ENCODE results near the gene KRTAP10-12.

DNA sequence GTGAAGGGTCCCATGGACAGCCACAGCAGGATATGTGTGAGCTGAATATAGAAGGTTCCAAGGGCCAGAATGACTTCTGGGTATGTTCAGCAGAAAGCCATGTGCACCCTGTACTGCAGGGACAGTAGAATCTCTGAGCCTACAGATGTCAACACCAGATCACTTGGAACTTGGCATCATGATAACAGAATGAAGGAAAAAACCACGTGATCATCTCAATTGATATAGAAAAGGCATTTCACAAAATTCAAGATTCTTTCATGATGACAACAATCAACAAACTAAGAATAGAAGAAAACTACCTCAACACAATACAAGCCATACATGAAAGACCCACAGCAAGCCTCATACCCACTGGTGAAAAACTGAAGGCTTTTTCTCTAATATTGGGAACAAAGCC, 29.4 kb upstream of the KRTAP10-12 start:
- TF ChIP-seq, protein P1, sequence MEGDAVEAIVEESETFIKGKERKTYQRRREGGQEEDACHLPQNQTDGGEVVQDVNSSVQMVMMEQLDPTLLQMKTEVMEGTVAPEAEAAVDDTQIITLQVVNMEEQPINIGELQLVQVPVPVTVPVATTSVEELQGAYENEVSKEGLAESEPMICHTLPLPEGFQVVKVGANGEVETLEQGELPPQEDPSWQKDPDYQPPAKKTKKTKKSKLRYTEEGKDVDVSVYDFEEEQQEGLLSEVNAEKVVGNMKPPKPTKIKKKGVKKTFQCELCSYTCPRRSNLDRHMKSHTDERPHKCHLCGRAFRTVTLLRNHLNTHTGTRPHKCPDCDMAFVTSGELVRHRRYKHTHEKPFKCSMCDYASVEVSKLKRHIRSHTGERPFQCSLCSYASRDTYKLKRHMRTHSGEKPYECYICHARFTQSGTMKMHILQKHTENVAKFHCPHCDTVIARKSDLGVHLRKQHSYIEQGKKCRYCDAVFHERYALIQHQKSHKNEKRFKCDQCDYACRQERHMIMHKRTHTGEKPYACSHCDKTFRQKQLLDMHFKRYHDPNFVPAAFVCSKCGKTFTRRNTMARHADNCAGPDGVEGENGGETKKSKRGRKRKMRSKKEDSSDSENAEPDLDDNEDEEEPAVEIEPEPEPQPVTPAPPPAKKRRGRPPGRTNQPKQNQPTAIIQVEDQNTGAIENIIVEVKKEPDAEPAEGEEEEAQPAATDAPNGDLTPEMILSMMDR (conservative IDR thresholded peaks at IDR 0.05 in 1 of 2, IDR thresholded peaks at IDR 0.05 in 1 of 2; ENCODE audit: extremely low read depth in 1 of 2, insufficient read depth in 1 of 2, low read depth in 1 of 2, low read length in 2 of 2): no peak
- no peak for TF ChIP-seq EZH2 (IDR thresholded peaks at IDR 0.05; ENCODE audit: borderline replicate concordance, low read length)

Measured in mammary epithelial cell (primary cell).